Measurements from ENCODE around the gene TSFM.
"Not testable (repeated sequence)": the region's sequence is repeated elsewhere in the genome, so short reads cannot be mapped to it uniquely, and the experiment has no call there.

Gene TSFM

GRCh38 chr12:57763881-57764661 lies 18.5 kb upstream of the TSFM start:
- no peak for DNase-seq (ENCODE audit: low spot score)

GRCh38 chr12:57764662-57765002 lies 18.0 kb upstream of the TSFM start:
- DNase-seq (ENCODE audit: low spot score): no peak

GRCh38 chr12:57765003-57765697 lies 17.4 kb upstream of the TSFM start:
- no peak for DNase-seq (ENCODE audit: low spot score)

- no peak for DNase-seq (ENCODE audit: low spot score)
Measured at GRCh38 chr12:57765698-57766463, 16.7 kb upstream of the TSFM start.

DNA sequence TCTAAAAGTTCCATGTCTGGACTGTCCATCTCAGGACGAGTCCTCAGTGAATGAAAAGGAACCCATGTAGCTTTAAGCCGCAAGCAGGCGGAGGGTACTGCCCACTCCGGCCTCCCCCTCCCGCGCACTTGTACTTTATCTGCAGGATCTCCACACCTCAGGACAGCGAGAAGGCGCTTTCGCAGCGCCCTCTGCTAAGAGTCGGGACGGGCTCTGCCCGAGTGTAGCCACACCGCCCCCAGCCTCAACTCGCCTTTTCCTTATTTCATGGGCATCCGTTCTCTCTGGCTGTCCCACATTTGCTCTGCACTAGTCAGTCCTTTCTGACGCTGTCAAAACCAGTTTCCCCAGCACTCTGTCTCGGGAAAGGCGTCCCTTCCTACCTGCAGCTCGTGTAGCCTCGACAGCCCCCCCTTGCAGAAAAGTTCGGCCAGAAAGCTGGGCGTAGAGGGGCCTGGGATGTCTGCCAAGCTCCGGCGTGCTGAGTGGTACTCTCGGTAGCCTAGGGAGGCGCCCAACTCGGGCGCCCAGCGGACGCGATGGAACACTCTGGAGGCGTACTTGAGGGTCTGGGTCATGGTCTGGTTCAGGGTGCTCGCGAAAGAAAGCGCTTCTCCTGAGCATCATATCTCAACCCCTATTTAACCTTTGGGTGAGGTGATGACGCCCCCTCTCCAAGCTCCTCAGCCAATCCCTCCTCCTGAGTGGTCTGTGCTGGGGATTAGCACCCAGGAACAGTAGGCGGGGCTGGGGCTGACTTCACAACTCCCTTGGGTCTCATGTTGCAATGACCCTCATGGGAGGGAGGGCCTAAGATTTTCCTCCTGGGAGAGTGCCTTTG lies 15.9 kb upstream of the TSFM start, which contains the start of gene CYP27B1:
CYP27B1 (minus strand) TSS at position 615 of the 841 bp plus-strand sequence; CDS start at position 578, 37 bp downstream.
- no peak for DNase-seq (ENCODE audit: low spot score)

DNA sequence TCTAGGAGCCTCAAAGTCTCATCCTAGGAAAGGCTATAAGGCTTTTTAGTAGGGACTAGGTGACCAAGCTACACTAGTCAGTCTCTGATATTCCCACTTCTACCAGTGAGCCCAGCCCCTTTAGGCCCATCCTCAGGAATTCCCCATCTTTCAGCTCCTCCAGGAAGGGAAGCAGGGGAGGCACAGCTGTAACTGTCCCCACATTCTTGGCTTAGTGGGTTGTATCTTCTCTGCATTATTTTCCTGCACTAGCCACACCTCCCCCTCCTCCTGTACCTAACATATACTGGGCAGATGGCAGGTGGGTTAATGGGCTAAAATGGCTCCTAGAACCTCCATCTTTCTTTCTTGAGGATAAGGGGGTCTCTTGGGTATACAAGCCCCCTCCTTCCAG lies 15.3 kb upstream of the TSFM start:
- no peak for DNase-seq (ENCODE audit: low spot score)

- no peak for DNase-seq (ENCODE audit: low spot score)
Measured at GRCh38 chr12:57767876-57768275, 14.7 kb upstream of the TSFM start.

GRCh38 chr12:57769594-57769993 lies 13.0 kb upstream of the TSFM start:
- no peak for DNase-seq (ENCODE audit: low spot score)

DNA sequence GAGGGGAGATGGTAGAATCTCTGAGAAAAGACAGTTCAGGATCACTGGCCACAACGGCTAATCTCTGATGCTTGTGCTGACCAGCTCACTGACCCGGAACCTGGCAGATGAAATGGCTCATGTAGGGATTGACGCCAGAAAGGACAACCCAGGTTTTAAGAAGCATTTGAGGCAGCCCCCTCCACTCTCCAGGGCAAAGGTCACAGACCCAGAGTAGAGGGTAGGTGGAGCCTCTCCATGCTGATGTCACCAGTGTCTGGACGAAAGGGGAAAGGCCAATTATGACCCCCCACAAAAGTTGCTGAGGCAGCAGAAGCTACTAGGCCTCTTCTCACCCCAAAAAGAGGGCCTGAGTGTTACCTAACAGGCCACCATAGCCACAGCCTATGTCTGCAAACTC lies 11.9 kb upstream of the TSFM start:
- DNase-seq (ENCODE audit: low spot score): no peak

DNA sequence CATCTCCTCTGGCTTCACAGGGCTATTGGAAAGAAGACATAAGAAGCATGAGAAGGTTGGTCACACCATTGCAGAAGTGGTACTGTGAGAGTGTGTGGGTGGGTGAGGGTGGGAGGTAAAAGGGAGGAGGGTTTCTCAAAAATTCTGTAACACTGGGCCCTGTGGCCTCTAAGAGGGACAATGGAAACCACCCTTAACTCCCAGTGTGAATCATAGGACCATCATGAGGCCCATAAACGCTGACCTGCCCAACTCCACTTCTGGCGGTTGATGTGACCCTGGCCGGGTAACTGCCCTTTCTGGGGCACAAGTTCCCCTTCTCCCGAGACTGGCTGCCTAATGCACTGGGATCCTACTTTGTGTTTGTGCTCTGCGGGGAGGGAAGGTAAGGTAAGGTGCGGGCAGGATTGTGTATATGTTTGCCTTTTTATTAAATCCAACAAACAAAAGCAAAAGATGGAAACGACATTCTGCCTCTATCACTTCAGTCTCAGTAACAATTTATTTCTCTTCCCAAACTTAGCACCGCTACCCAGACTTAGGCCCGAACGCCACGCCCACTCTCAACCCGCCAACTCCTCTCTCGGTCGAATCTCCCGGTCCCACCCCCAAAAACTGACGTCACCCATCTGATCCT lies 11.2 kb upstream of the TSFM start:
- DNase-seq (ENCODE audit: low spot score): peak; percentile 89

DNA sequence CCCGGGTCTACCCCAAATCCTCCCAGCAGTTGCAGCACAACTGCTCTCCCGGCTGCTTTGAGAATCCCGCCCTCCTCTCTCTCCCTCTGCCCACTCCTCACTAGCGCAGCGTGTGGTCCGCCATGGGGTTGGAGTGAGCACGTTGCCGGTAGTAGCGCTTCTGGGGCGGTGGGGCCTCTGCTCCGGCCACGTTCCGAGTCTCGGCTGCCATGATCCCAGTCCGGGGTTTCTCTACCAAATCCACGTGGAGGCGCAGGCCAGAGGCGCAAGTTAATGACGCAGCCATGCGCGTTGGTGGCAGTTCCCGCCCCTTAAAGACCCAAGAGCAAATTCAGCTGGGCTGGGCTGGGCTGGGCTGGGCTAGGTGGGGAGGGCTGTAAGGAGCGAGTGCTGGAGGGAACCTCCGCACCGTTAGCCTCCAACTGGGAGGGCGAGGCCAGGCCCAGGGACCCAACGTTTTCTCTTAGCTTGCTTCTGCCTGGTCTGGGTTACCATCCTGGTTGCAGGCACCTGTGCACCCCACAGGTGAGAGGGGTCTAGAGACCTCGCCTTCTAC lies 10.6 kb upstream of the TSFM start, which contains the start of gene METTL1:
METTL1 (minus strand) TSS at position 233 of the 556 bp plus-strand sequence; CDS start at position 211, 22 bp downstream.
- DNase-seq (ENCODE audit: low spot score): peak; percentile 98

- DNase-seq (ENCODE audit: low spot score): no peak
Measured at GRCh38 chr12:57772429-57773322, 9.9 kb upstream of the TSFM start, which contains the start of gene EEF1AKMT3. Gene EEF1AKMT3 (plus strand): TSS chr12:57772614. CDS start chr12:57772725, 111 bp downstream.

DNA sequence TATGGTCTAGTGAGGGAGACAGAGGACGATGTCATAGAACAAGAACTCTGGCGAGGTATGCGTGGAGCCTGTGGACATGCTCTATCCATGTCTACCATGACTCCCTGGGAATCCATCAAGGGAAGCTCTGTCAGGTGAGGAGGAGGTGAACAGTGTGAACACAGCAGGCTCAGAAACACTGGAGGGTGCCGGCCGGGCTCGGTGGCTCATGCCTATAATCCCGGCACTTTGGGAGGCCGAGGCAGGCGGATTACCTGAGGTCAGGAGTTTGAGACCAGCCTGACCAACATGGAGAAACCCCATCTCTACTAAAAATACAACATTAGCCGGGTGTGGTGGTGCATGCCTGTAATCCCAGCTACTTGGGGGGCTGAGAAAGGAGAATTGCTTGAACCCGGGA lies 8.0 kb upstream of the TSFM start:
- DNase-seq (ENCODE audit: low spot score): not testable (repeated sequence)

GRCh38 chr12:57775044-57775443 lies 7.5 kb upstream of the TSFM start:
- no peak for DNase-seq (ENCODE audit: low spot score)

DNA sequence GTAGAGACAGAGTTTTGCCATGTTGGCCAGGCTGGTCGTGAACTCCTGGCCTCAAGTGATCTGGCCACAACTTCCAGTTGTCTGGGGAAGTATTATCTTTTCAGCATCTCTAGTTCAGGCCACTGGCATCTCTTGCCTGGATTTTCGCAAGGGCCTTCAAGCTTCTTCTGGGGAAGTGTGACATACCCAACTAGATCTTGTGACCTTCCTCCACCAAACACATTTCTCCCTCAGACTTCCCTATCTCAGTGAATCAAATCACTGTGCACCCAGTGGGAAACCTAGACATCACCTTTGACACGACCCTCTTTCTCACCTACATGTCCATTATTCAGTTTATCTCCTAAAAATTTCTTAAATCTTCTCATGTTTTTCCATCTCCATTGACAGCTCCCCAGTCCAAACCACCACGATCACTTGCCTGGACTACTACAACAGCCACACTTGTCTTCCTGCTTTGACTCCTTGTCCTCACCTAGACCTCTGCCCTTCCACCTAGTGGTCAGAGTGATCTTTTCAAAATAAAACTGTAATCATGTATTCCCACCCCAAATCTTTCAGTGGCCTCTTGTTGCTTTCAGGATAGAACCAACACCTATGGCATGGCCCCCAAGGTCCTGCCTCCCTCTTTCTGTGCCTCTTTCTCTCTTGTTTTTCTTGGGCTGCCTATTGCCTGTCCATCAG lies 6.9 kb upstream of the TSFM start:
- no peak for DNase-seq (ENCODE audit: low spot score)

GRCh38 chr12:57776247-57776587 lies 6.4 kb upstream of the TSFM start:
- DNase-seq (ENCODE audit: low spot score): no peak

DNA sequence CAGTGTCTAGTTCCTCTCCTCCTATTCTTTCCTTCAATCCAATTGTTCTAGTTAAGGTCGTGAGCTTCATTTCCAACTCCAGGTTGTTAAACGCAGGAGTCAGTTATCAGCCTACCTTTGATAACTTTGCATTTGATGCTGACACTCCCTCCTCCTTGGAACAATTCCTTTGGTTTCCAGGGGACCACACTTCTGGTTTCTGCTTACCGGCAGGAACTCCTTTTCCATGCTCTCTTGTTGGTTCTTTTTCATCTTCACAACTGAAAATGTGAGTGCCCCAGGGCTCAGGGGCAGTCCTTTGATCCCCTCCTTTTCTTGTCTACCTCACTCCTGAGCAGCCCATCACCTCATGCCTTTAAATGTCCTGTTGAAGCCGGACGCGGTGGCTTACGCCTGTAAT lies 5.2 kb upstream of the TSFM start:
- no peak for DNase-seq (ENCODE audit: low spot score)

DNA sequence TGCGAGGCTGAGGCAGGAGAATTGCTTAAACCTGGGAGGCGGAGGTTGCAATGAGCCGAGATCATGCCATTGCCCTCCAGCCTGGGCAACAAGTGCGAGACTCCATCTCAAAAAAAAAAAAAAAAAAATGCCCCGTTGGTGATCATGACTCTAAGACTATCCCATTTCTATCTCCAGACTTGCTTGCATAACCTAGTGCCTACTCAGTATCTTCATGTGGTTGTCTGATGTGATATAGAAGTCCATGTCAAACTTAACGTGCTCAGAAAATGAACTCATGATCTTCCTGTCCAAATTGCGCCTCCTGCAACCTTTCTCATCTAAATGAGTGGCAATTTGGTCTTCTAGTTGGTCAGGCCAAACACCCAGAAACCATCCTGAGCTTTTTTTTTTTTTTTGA lies 4.7 kb upstream of the TSFM start:
- DNase-seq (ENCODE audit: low spot score): no peak

GRCh38 chr12:57779736-57780135 lies 2.9 kb upstream of the TSFM start:
- DNase-seq (ENCODE audit: low spot score): no peak

Measured in cerebellar cortex (tissue), 1 donor.